Hepatocyte (in vitro differentiated cells): ENCODE measurements around the gene SHTN1.

ENCODE experiments used
- CTCF ChIP-seq: fragments of 200-600 bp; sonication (generic); IDR thresholded peaks from 2 replicates; pipeline ENCODE4 v1.5.1; 2016; ENCODE audit warnings: antibody characterized with exemption, mild to moderate bottlenecking; ENCODE audit not compliant: poor library complexity
- EZH2 ChIP-seq: fragments of 200-600 bp; sonication (generic); IDR thresholded peaks from 2 replicates; pipeline ENCODE4 v1.6.1; 2016; ENCODE audit warnings: antibody characterized with exemption, mild to moderate bottlenecking, borderline replicate concordance

- TF ChIP-seq CTCF = no peak
- TF ChIP-seq EZH2 = no peak
Measured at GRCh38 chr10:116973371-116973905, 31.5 kb downstream of the SHTN1 start.
